ENCODE measurements around the gene PMAIP1.

PMAIP1 gene

GRCh38 chr18:59941331-59941730 lies 41.5 kb downstream of the PMAIP1 start:
- H3K4me3 ChIP-seq (ENCODE audit: low read depth, low read length), result no peak overlapping the region
- no peak for DNase-seq (ENCODE audit: low read depth)

DNA sequence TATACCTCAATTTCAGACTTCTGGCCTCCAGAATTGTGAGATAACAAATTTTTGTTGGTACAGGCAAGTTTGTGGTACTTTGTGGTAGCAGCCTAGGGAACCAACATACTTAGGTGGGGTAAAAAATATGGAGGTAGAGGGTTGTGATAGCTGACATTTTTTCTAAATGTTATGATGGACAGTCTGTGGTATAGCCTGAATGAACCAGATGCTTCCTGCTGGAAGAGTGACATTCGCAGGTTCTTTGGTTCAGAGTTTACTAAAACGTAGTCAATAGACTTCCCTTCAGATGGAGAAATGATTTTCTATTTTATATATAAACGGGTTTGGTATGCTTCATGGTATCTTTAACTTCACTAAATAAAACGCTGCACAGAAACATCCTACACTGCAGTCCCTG lies 42.8 kb downstream of the PMAIP1 start:
- no peak for DNase-seq (ENCODE audit: low read depth)
- H3K4me3 ChIP-seq (ENCODE audit: low read depth, low read length), result no peak overlapping the region

- no peak for DNase-seq (ENCODE audit: low read depth)
- no peak overlapping the region for H3K4me3 ChIP-seq (ENCODE audit: low read depth, low read length)
These were observed 45.7 kb downstream of the PMAIP1 start for GRCh38 chr18:59945544-59945943.

DNA sequence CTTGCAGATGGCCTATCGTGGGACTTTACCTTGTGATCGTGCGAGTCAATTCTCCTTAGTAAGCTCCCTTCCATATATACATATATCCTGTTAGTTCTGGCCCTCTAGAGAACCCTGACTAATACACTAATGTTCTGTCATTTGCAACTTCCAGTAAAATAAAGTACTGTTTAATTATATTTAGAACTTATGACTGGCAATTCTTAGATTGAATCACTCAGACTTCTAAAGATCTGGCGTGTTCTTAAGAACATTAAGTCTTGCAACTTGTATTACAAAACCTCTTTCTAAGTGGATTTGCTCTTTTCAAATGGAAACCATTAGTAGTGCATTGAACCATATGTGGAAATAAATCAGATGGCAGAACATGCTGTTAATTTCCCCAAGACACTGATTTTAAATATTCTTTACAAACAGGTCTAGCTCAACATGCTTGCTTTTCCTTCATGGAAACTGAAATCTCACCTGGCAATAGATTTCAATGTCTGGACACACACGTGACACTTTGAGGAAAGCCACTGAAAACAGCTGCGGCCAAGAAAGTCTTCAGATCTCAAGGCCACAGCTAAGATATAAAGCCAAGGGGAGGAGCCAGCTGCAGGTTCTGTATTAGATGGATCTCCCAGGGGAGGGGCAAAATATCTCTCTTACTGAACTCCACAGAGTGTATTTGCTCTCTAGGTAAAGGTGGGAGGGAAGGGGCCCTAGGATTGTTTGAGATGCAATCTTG lies 50.6 kb downstream of the PMAIP1 start:
- DNase-seq (ENCODE audit: low read depth), result no peak

GRCh38 chr18:59951591-59951990 lies 51.8 kb downstream of the PMAIP1 start:
- no peak overlapping the region for H3K4me3 ChIP-seq (ENCODE audit: low read depth, low read length)
- DNase-seq (ENCODE audit: low read depth), result no peak

More for the DNA sequence above, 50.6 kb downstream of the PMAIP1 start:
- no peak overlapping the region for H3K4me3 ChIP-seq (ENCODE audit: low read depth, low read length)

DNA sequence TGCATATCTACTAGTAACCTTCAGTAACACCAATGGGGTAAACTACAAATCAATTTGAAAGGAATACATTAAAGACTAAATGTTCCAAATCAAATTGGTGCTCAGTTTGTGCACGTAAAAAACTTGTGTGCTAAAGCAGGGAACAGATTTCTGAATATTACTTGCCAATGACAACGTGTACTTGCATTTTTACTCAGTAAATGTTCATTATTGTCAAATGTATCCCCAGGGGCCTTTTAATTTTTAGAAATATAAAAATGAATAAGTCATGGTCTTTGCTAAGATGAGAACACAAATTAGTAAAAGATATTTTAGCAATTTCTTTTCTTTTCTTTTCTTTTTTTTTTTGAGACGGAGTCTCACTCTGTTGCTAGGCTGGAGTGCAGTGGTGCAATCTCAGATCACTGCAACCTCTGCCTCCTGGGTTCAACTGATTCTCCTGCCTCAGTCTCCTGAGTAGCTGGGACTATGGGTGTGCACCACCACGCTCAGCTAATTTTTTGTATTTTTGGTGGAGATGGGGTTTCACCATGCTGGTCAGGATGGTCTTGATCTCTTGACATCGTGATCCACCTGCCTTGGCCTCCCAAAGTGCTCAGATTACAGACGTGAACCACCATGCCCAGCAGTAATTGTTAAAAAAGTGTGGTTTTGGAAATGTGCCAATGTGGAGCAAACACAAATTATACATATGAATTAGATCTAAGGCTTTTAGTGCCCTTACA lies 52.6 kb downstream of the PMAIP1 start:
- no peak for DNase-seq (ENCODE audit: low read depth)
- H3K4me3 ChIP-seq (ENCODE audit: low read depth, low read length), result no peak overlapping the region
